GM13976 (cell line): ENCODE results near the gene NPPC.

ENCODE experiments used
- DNase-seq: peaks from one replicate; pipeline ENCODE4 v3.0.0; 2012; ENCODE audit warnings: low spot score
- in situ Hi-C: fragments of 300-500 bp; cut with MboI; formaldehyde crosslinking; loops from one replicate; pipeline ENCODE4 v1.12.0; 2022; ENCODE audit warnings: low sequenced_read_pairs, mixed read lengths, inconsistent platforms; ENCODE audit not compliant: unreplicated experiment
- TF ChIP-seq, protein P1 (sequence below): IDR thresholded peaks from 2 replicates; pipeline ENCODE4 v1.5.1; 2012; ENCODE audit warnings: borderline replicate concordance, mild to moderate bottlenecking; ENCODE audit not compliant: insufficient read depth; ENCODE audit errors: extremely low read depth, missing control alignments, control extremely low read depth

Gene NPPC

DNA sequence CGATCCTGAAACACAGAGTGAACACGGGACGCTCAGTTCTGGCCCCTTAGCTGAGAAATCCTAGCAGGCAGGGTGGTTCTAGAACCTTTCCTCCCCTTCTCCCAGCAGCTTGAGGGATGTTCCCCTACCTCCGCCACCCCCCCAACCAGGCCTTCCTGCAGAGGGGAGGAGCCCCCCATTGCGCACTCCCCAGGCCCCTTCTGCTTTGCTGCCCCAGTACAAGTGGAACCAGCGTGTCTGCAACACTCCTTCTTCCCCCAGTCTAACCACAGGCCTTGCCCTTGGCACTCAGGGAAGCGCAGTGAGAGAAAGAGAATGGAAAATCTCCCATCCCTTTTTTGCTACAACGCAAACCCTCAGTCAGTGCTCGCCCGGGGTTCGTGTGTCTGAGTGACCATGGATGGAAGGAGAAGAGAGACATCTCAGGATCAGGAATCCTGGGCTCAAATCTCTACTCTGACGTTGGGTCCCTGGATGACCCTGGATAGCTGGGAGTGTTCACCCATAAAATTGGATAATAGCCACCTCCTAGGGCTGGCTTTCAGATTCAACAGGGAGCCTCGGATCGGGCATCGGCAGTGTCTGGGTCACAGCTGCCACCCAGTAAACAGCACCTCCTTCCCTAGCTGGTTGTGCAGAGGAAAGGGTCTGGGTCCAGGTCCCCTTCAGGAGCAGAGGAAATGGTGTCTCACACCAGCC lies 3.7 kb downstream of the NPPC start:
- TF ChIP-seq, protein P1, sequence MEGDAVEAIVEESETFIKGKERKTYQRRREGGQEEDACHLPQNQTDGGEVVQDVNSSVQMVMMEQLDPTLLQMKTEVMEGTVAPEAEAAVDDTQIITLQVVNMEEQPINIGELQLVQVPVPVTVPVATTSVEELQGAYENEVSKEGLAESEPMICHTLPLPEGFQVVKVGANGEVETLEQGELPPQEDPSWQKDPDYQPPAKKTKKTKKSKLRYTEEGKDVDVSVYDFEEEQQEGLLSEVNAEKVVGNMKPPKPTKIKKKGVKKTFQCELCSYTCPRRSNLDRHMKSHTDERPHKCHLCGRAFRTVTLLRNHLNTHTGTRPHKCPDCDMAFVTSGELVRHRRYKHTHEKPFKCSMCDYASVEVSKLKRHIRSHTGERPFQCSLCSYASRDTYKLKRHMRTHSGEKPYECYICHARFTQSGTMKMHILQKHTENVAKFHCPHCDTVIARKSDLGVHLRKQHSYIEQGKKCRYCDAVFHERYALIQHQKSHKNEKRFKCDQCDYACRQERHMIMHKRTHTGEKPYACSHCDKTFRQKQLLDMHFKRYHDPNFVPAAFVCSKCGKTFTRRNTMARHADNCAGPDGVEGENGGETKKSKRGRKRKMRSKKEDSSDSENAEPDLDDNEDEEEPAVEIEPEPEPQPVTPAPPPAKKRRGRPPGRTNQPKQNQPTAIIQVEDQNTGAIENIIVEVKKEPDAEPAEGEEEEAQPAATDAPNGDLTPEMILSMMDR, result no peak
- in situ Hi-C loops, result loop anchor here (10.0 kb wide), 1 partner anchor 392 kb away; no protein-coding TSS in a partner anchor
- no peak for DNase-seq

- in situ Hi-C loops, result loop anchor here (10.0 kb wide), 1 partner anchor 394 kb away; no protein-coding TSS in a partner anchor
- TF ChIP-seq, protein P1, result no peak
- DNase-seq, result no peak
These were observed 5.4 kb downstream of the NPPC start for GRCh38 chr2:231920795-231921194.

DNA sequence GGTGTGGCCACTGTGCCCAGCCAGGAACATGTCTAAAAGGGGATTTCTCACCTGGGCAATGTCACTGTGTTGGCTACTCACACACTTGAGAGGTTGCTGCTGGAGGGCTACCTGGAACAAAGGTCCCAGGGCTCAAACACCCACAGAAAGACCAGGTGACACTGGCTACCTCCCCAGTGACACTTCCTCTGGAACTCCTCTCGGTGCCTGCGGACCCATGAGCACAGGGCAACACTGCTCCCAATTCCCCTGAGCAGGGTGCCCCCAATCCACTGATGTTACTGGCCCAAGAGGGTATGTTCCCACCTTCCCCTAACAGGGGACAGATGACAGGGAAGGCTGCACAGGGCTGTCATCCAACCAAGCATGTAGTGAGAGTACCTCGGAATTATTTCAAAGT lies 5.8 kb downstream of the NPPC start:
- TF ChIP-seq, protein P1, result no peak
- no peak for DNase-seq
- in situ Hi-C loops, result loop anchor here (10.0 kb wide), 1 partner anchor 394 kb away; no protein-coding TSS in a partner anchor

DNA sequence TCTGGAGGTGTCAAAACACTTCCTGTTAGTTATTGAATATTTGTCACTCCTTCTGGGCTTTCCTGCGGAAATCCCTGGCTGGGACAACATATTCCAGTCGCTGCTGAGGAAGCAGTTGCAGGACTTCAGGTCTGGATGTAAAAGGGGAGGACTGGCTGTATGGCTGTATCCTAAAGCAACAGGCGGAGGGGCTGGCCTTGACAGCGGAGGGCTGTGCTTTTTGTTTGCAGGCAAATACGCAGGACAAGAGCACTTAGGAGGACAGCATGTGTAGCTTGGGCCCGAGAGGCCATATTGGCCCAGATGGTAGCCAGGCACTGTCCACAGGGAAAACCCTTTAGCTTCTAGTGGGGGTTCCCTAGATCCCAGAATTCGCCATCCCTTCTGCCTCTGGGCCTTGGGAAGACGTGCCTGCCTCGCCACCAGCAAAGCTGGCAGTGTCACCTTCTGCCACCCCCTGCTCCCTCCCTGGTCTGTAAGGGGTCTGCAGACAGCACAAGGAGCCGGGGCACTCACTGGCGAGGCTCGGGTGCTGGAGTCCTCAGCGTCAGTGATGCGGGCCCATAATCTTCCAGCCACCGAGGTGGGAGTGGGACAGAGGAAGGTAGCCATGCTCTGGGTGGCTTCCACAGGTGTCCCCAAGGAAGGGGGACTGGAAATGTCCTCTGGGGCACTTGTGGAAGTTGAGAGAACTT lies 6.7 kb downstream of the NPPC start:
- TF ChIP-seq, protein P1, result no peak
- in situ Hi-C loops, result loop anchor here (10.0 kb wide), 1 partner anchor 395 kb away; no protein-coding TSS in a partner anchor
- no peak for DNase-seq

GRCh38 chr2:231918501-231919330 lies 7.5 kb downstream of the NPPC start:
- no peak for DNase-seq
- in situ Hi-C loops, result no loop called here
- TF ChIP-seq, protein P1, result no peak
